OCI-LY3 (cell line): ENCODE measurements around the gene CD79A.

Source experiments
- EZH2phosphoT487 ChIP-seq: fragments of 200-600 bp; shearing (Covaris generic); IDR thresholded peaks from 2 replicates; pipeline ENCODE4 v1.6.1; 2018; ENCODE audit warnings: antibody characterized with exemption, mixed run types, low read depth
- TF ChIP-seq, protein P1 (sequence below): fragments of 200-600, 300-600 bp; sonication (generic); IDR thresholded peaks from 2 replicates; pipeline ENCODE4 v1.5.1; 2014; ENCODE audit warnings: antibody characterized with exemption, low read length, low read depth

GRCh38 chr19:41921577-41922576 is 44.8 kb downstream of the CD79A start:
- TF ChIP-seq, protein P1, sequence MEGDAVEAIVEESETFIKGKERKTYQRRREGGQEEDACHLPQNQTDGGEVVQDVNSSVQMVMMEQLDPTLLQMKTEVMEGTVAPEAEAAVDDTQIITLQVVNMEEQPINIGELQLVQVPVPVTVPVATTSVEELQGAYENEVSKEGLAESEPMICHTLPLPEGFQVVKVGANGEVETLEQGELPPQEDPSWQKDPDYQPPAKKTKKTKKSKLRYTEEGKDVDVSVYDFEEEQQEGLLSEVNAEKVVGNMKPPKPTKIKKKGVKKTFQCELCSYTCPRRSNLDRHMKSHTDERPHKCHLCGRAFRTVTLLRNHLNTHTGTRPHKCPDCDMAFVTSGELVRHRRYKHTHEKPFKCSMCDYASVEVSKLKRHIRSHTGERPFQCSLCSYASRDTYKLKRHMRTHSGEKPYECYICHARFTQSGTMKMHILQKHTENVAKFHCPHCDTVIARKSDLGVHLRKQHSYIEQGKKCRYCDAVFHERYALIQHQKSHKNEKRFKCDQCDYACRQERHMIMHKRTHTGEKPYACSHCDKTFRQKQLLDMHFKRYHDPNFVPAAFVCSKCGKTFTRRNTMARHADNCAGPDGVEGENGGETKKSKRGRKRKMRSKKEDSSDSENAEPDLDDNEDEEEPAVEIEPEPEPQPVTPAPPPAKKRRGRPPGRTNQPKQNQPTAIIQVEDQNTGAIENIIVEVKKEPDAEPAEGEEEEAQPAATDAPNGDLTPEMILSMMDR = no peak
- no peak for TF ChIP-seq EZH2phosphoT487
